Measurements from ENCODE around the gene FOXP1.
"Not testable (repeated sequence)": the region's sequence is repeated elsewhere in the genome, so short reads cannot be mapped to it uniquely, and the experiment has no call there.

The FOXP1 gene

DNA sequence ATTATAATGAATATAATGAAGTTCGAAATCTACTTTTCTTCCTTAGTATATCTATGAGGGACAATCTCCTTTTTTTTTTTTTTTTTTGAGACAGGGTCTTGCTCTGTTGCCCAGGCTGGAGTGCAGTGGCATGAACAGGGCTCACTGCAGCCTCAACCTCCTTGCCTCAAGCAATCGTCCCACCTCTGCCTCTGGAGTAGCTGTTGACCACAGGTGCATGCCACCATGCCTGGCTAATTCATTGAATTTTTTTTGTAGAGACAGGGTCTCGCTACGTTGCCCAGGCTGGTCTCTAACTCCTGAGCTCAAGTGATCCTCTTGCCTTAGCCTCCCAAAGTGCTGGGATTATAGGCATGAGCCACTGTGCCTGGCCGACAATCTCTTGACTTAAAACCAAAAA is 607.5 kb downstream of the FOXP1 start:
- DNase-seq (ENCODE audit: low spot score), result not testable (repeated sequence)

DNA sequence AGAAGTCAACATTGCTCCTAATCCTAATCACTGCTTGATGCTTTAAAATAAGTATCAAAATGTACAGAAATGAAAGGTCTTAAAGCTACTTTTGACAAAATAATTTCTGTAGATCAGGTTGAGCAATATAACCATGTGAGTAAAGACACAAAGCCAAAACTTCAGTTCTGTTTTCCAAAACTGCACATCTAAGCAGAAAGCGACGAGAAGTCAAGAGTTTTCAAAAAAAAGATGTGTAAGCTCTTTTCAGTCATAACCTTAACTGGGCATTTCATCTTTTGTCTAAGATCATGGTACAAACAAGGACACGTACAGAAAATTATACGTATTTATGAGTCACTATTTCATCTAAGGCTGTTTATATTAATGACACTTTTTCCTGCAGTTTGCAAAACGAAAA is 608.8 kb downstream of the FOXP1 start:
- DNase-seq (ENCODE audit: low spot score), result no peak

DNA sequence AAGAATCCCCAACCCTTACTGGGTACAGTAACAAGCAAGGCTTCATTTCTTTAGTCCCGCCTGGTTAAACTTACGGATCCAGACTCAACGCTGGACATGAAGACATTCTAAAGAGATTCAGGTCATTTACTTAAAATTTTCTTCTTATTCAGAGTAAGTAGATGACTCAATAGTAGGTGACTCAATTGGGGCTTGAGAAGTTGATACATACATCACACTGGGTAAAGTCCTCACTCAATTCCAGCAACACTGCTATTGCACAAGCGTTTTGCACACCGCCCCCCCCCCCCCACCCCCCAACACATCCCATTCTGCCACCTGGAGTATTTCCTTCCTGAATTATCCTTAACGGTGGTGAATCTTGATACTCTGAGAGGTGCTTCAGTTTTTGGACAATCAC is 610.0 kb downstream of the FOXP1 start:
- DNase-seq (ENCODE audit: low spot score), result no peak

DNA sequence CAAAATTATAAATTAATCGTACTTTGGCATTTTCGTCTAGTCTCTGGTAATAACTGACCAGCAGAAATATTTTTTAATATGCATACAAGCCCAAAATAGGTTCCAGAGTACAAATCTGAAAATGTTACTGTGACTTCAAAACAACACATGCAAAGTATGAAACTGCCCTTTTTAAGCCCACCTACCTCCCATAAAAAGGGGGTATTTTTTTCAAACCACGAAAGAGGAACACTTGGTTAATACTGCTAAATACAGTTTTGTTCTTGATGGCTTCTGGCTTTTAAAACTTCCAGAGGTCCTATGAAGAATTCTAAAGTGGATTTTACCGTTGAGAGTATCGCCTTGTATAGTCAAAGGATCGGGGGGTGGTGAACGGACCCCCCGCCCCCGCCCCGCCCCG is 610.7 kb downstream of the FOXP1 start:
- no peak for DNase-seq (ENCODE audit: low spot score)

DNA sequence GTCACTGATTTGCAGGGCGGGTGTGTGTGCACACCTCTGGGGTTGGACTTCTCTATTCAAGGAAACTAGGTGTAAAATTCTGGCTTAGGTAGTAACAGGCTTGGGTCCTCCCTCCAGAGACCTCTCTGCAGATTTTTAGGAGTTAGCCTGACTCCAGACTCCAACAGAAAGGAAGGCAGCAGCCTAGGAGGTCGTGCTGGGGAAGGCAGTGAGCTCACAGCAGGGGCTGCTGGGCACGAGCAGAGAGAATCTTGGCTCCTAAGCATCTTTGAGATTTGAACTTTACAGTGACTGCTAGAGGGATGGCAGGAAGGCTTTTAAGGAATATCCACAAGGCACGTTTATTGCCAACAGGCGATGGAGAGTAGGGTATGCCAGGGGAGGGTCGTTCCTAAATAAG is 612.6 kb downstream of the FOXP1 start:
- DNase-seq (ENCODE audit: low spot score), result no peak

DNA sequence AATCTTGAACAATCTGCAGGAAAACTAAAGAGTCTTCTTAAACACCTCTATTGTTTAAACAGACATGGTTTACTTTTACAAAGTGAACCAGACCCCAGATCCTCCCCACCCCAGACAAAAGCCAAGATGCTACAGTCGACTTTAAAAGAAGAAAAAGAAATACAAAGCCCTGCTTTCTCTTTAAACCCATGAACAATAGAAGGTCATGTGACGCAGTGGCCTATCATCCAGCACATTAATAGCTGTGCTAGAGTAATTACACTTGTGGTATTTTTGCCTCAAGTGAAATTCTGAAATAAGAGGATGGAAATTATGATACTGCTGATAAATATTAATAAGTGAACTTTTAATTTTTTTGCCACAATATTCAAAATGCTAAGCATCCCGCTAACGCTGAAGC is 613.4 kb downstream of the FOXP1 start:
- DNase-seq (ENCODE audit: low spot score), result no peak

DNA sequence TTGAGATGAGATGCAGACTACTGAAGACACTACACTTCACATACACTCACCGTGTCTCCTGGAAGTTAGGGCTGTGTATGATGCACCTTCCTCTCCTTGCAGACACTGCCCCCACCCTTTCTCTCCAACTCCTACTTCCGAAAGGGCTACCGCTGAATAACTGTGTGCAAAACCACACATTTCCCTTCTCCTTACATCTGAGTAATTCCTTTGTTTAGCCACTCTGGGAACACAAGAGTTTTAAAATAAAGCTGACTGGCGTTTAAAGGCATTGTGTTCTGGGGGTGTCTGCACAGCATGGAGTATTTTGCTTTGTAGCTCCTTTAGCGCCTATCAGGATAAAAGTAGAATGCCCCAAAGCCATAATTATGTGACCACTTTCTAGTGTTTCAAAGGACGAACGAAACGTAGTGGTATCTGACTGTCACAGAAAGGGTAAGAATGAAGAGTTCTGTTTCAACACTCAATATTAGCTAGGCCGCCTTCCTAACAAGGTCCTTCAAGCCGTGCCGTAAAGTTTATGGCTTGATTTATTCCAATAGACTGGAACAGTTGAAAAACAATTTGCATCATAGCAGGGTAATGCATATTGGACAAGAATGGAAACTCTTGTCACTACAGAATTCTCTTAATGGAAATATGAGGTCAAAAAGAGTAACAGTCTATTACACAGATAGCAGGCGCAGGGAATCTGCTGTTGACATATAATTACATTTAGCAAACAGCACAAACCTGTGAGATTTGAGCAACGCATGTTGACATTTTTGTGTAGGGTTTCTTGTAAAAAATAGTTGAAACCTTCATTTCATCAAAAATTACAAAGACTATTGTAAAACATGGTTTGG is 619.9 kb downstream of the FOXP1 start:
- no peak for DNase-seq (ENCODE audit: low spot score)

DNA sequence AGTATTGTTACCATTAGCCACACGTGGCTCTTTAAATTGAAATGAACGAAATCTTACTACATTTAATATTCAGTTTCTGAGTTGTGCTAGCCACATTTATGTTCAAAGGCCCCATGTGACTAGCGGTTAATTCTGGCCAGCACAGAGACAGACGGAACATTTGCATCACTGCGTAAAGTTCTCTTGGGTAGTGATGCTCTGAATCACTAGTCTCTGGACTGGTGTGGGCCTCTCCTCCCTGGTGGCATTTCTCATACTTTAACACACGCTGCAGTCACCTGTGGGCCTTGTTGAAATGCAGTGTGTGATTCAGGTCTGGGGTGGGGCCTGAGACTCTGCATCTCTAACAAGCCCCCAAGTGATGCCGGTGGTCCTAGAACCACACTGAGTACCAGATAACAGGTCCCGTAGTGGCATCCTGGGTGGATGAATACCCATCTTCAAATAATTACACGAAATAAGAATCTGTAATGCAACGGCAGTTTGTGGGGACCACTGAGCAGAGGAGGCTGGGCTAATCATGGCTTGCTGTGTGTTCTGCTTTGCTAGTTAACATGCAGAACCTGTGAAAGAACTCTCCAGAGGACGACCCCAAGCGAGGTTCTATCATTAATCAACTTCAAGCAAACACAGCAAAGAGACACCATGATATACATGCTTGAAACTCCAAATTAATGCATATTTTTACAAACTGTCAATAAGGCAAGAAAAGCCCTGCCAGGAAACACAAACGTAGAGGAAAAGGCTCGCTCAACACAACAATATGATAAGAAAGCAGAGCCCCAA is 623.8 kb downstream of the FOXP1 start:
- no peak for DNase-seq (ENCODE audit: low spot score)

DNA sequence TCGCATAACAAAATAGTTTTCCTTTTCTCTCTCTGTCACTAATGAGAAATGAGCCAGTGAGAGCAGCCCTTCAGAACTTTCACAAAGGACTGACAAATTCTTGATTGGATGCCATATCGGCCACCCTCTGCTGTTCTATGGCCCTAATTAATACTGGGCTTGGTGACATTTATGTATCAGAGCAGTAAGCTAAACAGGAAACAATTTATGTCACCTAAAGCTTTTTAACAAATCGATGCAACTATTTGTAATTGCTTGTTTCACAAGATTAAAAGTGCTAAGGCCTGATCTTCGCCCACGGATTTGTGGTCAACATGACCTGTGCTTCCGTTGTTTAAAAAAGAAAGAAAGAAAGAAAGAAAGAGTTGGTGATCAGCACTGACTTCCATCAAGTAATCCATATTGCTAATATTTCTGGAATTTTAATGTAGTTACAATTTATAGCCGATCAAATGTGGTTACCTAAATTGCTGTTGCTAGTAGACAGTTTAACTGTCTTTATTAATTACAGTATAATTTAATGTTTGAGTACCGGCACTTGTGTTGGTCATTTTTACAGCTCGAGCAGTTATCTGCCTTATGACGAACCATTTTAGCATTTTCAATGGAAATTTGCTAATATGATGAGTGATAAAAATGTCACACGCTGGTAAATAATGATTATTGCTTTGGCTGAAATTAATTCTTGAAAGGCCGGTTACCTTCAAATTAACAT is 631.3 kb downstream of the FOXP1 start:
- DNase-seq (ENCODE audit: low spot score), result no peak

DNA sequence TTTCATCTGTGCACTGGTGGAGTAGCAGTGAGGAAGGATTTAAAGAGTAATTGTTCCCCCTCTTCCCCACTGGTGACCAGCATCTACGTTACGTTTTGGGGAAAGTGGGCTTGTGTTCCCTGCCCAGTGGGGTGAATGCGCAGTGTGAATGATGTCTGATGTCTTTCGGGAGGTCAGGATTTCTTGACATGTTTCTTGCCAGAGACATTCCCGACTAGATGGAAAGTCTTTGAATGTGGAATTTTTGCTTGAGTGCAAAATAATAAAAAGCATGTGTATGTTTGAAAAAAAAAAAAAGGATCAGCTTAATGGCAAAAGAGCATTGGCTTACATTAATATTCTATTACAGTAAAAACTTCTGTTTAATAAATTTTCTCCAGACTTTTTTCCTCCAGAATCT is 632.2 kb downstream of the FOXP1 start:
- DNase-seq (ENCODE audit: low spot score), result no peak

DNA sequence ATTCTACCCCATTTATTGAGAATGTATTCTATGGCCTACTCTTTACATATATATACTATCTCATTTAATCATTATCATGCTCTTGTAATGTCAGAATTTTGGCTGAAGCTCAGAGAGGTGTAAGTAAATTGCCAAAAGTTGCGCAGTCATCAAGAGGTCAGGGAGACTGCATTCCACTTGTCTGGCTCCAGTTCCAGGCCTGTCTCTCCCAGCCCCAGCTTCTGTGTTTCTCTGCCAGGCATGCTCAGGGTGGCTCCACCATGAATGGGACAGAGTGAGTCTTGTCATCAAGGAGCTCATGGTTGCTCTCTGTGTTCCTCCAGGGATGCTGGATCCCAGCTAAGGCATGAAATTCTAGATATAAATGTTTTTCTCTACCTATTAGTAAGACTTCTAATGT is 635.9 kb downstream of the FOXP1 start:
- DNase-seq (ENCODE audit: low spot score), result no peak

DNA sequence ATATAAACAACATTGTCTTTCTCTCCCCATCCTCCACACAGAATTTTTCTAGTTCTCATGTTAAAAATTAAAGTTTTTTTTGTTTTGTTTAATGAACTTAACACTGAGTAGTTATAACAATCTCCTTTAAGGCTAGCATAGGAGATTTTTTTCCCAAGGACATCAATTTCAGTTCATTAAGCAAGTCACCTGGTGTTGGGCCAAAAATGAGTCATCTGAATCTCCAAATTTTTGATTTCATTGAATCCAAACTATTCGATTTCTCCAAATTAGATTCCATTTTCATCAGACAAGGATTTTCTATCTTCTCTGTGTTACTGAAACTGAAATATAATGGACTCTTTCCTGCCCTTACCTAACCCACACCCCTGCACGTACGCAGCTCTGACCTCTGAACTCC is 639.6 kb downstream of the FOXP1 start:
- DNase-seq (ENCODE audit: low spot score), result no peak

DNA sequence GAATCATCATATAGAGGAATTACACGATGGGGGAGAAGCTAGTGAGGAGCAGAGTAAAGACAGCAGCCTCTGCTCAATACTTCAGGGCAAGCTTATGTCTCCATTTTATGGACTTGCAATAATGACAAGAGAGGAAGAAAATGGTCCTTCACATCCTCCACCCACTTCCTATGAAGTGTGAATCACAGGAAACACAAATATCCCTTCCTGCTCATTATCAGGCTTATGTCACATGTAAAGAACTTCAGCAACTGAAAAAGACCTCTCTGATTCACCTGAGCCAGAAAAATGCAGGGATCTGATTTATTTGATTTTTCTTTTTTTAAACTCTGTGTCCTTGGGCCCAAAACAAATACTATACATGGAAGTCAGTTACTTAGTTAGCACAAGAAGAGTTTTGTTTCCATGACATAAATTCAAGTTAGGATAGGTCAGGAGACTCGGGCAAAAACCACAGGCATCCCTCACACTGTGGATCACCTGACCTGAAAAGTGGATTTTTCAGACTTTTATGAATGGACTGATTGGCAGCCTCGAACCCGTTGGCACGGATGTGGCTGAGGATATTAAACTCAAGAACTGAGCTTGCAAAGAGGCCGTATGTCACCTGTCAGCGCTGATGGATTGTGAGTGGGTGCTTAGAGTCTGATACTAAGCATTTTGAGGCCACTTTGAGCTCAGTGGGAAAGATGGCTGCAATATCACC is 650.3 kb downstream of the FOXP1 start:
- DNase-seq (ENCODE audit: low spot score), result no peak

DNA sequence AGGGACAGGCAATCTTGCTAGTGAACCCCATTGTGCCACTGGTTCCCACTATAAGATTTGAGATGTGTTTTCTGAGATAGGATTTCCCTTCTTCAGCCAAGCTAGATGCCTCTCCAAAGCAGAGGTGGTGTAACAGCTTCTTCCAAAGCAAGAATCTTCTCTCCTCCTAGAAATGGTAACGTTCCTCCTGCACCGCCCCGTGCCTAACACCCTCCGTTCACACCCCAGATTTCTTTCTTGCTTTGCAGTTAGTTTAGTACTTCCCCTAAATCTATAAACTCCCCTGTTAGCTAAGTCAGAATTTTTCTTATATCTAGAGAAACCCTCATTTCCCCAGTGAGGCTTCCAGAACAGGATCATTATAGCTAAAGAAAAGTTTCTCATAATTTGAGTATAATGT is 653.5 kb downstream of the FOXP1 start:
- no peak for DNase-seq (ENCODE audit: low spot score)

DNA sequence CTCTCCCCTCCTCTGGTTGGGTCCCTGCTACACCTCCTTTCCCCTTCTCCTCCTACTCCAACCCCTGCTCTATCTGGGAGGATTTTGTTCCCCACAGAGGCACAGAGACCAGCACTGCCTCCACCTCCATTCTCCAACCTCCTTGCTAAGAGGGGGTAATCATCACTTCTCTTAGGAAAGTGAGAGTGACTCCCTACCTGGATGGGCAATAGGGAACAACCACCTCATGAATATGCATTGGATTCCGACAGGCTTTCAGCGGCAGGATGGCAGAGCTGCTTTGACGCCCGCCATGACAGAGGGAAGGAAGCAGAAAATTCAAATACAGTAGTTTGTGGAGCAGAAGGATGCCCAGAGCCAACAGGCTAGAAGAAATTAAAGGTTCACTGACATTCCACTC is 656.3 kb downstream of the FOXP1 start:
- no peak for DNase-seq (ENCODE audit: low spot score)

DNA sequence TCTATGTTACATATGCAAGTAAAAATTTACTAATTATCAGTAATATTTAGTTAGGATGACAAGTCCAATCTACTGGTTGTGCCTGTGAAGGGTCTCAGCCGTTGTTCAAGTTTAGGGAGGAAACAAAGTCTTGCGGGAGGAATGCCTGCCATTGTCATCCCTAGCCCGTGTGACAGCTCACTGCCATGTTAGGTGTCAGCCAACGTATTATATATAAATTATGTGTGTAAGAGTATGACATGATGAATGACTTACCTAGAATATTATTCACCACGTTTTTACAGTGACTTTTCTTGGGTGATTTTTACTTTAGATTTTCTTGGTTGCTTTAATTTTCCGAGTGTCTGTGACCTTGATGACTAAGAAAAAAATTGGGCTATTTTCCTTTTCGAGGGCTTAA is 656.7 kb downstream of the FOXP1 start:
- DNase-seq (ENCODE audit: low spot score), result no peak

DNA sequence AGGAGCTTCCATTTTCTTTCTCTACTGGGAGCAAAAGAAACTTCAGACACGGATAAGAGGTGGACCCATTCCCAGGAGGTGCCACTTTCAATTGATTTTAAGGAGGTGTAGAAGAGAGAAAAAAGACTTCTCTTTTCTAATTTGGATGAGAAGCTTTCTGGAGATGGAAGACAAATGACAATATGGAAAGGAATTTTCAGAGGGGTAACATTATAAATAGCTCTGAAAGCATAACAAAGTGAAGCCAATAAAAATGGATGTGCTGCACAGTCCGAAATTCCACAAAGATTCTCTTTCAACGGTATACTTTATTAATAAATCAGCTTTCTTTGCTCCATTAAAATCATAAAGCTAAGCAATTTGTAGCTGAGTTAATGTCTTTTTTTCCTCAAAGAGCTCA is 663.9 kb downstream of the FOXP1 start:
- DNase-seq (ENCODE audit: low spot score), result no peak

DNA sequence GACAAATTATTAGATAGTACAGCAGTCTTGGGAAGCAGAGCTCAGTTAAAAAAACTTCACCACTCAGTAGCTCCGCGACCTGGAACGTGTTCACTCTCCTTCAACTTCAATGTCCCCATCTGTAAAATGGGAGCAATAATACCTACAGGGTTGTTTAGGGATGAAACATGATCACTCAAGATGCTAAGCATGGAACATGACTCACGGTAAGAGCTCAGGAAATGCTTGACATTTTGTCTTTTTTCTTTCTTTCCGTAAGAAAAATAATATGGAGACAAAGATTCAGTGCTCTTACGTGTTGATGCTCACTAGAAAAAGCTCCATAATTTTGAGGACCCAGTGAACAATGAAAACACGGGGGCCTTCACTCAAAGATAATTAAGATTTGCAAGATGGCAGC is 664.4 kb downstream of the FOXP1 start:
- DNase-seq (ENCODE audit: low spot score), result no peak

DNA sequence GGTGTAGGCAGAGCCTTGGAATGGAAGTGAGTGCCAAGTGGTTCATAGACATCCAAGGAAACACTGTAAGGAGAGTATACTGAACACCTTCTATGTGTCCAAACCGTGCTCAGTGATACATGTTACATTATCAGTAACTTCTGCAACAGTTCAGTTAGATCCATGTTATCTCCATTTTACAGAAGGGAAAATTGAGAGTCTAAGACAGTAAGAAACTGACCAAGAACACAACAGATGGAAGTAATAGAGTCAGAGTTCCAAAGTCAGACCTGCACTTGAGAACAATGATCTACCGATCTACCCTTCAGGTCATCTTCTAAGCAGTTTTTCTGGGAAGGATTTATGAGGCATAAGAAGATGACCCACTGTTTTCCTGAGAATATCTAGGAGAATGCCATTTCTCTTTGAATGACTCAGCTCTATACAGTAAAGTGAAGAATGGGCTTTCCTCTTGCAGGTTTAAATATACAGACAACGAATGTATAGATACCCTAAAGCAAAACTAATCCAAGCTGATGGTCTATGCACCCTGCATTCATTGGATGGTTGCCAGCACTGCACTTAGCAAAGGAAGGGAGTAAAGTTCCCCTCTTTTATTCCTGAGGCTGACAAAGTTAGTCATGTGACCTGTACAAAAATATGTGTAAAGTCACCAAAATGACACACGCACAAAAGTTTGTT is 667.0 kb downstream of the FOXP1 start:
- DNase-seq (ENCODE audit: low spot score), result no peak

DNA sequence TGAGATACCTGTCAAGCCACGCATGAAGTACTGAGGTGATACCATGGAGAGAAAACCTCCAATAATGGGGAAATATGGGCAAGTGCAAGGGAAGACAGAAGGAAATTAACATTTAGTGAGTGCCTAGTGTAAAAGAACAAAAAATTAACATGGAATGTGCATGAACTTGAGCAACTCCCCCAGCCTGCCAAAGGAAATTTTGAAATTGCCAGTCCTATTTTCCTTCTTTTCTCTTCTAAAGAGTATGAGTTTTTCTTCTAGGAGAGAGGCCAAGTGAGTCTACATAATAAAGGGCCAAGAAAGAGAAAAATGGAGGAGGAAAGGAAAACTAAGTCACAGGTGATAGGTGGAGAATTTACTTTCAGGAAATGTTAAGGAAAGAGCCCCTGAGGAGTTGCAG is 668.7 kb downstream of the FOXP1 start:
- no peak for DNase-seq (ENCODE audit: low spot score)

DNA sequence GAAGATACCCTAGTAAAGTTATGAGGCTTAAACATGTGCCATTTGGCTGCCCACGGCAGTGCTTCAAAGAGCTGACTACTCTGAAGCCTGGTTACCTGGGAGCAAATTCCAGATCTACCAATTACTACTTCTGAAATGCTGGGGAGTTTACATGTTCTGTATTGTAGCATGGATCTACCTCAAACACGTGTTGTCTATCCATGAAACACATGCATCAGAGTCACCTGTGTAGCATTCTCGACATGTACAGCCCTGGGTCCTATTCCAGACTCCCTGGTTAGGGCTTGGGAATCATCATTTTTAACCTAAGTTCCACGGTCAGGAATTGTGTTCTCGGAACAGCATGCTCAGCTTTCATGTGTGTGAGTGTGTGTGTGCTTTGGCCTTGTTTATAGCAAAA is 671.8 kb downstream of the FOXP1 start:
- DNase-seq (ENCODE audit: low spot score), result no peak

DNA sequence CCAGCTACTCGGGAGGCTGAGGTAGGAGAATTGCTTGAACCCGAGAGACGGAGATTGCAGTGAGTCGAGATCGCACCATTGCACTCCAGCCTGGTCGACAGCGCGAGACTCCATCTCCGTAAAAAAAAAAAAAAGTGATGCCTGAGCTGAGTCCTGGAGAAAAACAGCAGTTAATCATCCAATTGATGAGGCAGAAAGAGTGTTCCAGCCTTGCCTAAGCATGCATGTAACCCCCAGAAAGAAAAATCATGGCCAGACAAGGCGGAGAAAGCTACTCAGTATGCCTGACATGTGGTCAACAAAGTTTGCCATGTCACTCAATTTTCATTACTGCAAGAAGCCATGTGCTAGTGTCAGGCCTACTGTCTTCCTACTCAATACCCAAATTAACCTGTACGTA is 678.0 kb downstream of the FOXP1 start:
- DNase-seq (ENCODE audit: low spot score), result no peak

All from CD4-positive, alpha-beta T cell treated with Interleukin-15 for 4 hours (primary cell).